Panc1 (cell line): ENCODE measurements around the gene MEX3C. TPM values are rescaled to one million over a fixed set of nuclear protein-coding genes. Genes with fewer than 3 reads are reported as not detected.

Source experiments
- ATAC-seq: fragments of 200-7000 bp; cut with Tn5 transposase; 2 replicates; pipeline ENCODE4 v1.9.1; 2020; ENCODE audit warnings: mild to moderate bottlenecking, moderate library complexity
- BruUV-seq: library from RNA; stranded (reverse); fragments of 400-500 nt; replicated peaks from 2 replicates; lab custom pipeline; 2021; lab: Mats Ljungman, UMichigan
- CTCF ChIA-PET: fragments of 300-600 bp; sonication (Branson Sonifier 250); formaldehyde crosslinking; loops from one replicate; lab custom pipeline; 2022; ENCODE audit warnings: antibody characterized with exemption; lab: Charles Lee
- POLR2A ChIA-PET: fragments of 300-600 bp; sonication (Branson Sonifier 250); formaldehyde crosslinking; loops from one replicate; lab custom pipeline; 2022; ENCODE audit warnings: antibody characterized with exemption; lab: Charles Lee
- DNase-seq: peaks from one replicate; pipeline ENCODE4 v3.0.0-alpha.2; 2010; ENCODE audit warnings: low read depth, low spot score
- H3K27ac ChIP-seq: 2 replicates; pipeline ENCODE4 v1.5.1; 2011; ENCODE audit warnings: mild to moderate bottlenecking, low read length, inconsistent platforms
- H3K27me3 ChIP-seq: fragments of 200-500 bp; sonication (Bioruptor generic); 2 replicates; pipeline ENCODE4 v1.6.0; 2014; ENCODE audit warnings: low read length, inconsistent platforms; ENCODE audit not compliant: control insufficient read depth, insufficient read depth
- H3K36me3 ChIP-seq: fragments of 200-500 bp; sonication (Bioruptor generic); 2 replicates; pipeline ENCODE4 v1.5.1; 2014; ENCODE audit warnings: inconsistent platforms, mild to moderate bottlenecking, low read length, moderate library complexity; ENCODE audit not compliant: control insufficient read depth, insufficient read depth
- H3K4me1 ChIP-seq: 2 replicates; pipeline ENCODE4 v1.5.1; 2011; ENCODE audit warnings: inconsistent platforms, mild to moderate bottlenecking, low read length, moderate library complexity; ENCODE audit not compliant: control insufficient read depth, insufficient read depth
- H3K4me3 ChIP-seq, 2 experiments: 2 replicates each; pipeline ENCODE4 v1.5.1; 2011 to 2012; ENCODE audit warnings: low read depth in 2 of 2, low read length in 2 of 2, mild to moderate bottlenecking in 2 of 2, inconsistent platforms in 1 of 2, moderate library complexity in 1 of 2
- H3K9me3 ChIP-seq: fragments of 200-500 bp; sonication (Bioruptor generic); 2 replicates; pipeline ENCODE4 v1.5.1; 2014; ENCODE audit warnings: low read depth, mild to moderate bottlenecking, inconsistent platforms, low read length, moderate library complexity; ENCODE audit not compliant: control insufficient read depth, insufficient read depth
- POLR2AphosphoS5 ChIP-seq: IDR thresholded peaks from 2 replicates; pipeline ENCODE4 v1.6.1; 2012; ENCODE audit warnings: mild to moderate bottlenecking, low read depth, low read length, moderate library complexity
- SIN3A ChIP-seq: IDR thresholded peaks from 2 replicates; pipeline ENCODE4 v1.6.1; 2012; ENCODE audit warnings: low read depth, mild to moderate bottlenecking, low read length, moderate library complexity, borderline replicate concordance; ENCODE audit not compliant: insufficient read depth
- TCF7L2 ChIP-seq: IDR thresholded peaks from 2 replicates; pipeline ENCODE4 v1.6.1; 2011; ENCODE audit warnings: mild to moderate bottlenecking, low read depth, low read length, inconsistent platforms
- in situ Hi-C: cut with HindIII; loops from 2 replicates; pipeline ENCODE4 v1.10.0; 2016; ENCODE audit warnings: low sequenced_read_pairs, low pct_unique_long_range_greater_than_20kb
- intact Hi-C: fragments of 100-400 bp; cut with micrococcal nuclease; formaldehyde crosslinking; loops from one replicate; pipeline ENCODE4 v1.10.0; 2022; ENCODE audit not compliant: unreplicated experiment
- total RNA-seq: library from RNA; stranded (reverse); gene quantifications from one replicate; pipeline ENCODE4 v1.2.1, GENCODE V29; 2021; ENCODE audit not compliant: unreplicated experiment
- TF ChIP-seq, protein P1 (sequence below), 2 experiments: IDR thresholded peaks; 2 replicates each; pipeline ENCODE4 v1.6.1; 2011 to 2012; ENCODE audit warnings: low read depth in 2 of 2, control low read depth in 1 of 2, low read length in 1 of 2, mild to moderate bottlenecking in 1 of 2, moderate library complexity in 1 of 2; ENCODE audit not compliant: insufficient read depth in 1 of 2
- TF ChIP-seq, protein P2 (sequence below): fragments of 450-650 bp; IDR thresholded peaks from 2 replicates; pipeline ENCODE4 v1.5.1; 2017; ENCODE audit warnings: mild to moderate bottlenecking

Gene MEX3C
- total RNA-seq, 1 experiment from 2014 or later, result 29.0 TPM

DNA sequence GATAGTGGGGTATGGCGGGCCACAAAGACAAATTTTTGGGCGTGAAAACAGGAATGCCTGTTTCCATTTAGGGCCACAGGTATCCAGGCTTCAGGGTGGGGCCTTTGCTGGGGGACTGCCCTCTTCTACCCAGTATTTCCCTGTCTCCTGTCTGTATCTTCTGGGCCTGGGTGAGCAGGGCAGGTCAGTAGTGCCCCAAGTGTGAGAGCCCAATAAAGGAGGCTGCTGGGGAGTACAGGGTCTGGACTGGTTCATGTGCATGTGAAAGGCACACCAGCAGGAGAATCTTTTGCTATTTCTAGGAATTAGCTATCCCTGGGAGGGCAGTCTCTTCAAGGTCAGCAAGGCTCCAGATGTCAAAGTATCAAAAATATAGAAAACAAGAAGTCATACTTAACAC, 71.5 kb downstream of the MEX3C start:
- TF ChIP-seq TCF7L2 (no peak), SIN3A (no peak), POLR2AphosphoS5 (no peak)
- TF ChIP-seq, protein P1, sequence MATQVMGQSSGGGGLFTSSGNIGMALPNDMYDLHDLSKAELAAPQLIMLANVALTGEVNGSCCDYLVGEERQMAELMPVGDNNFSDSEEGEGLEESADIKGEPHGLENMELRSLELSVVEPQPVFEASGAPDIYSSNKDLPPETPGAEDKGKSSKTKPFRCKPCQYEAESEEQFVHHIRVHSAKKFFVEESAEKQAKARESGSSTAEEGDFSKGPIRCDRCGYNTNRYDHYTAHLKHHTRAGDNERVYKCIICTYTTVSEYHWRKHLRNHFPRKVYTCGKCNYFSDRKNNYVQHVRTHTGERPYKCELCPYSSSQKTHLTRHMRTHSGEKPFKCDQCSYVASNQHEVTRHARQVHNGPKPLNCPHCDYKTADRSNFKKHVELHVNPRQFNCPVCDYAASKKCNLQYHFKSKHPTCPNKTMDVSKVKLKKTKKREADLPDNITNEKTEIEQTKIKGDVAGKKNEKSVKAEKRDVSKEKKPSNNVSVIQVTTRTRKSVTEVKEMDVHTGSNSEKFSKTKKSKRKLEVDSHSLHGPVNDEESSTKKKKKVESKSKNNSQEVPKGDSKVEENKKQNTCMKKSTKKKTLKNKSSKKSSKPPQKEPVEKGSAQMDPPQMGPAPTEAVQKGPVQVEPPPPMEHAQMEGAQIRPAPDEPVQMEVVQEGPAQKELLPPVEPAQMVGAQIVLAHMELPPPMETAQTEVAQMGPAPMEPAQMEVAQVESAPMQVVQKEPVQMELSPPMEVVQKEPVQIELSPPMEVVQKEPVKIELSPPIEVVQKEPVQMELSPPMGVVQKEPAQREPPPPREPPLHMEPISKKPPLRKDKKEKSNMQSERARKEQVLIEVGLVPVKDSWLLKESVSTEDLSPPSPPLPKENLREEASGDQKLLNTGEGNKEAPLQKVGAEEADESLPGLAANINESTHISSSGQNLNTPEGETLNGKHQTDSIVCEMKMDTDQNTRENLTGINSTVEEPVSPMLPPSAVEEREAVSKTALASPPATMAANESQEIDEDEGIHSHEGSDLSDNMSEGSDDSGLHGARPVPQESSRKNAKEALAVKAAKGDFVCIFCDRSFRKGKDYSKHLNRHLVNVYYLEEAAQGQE (IDR thresholded peaks at IDR 0.05; ENCODE audit: insufficient read depth in 1 of 2, low read depth in 2 of 2, low read length in 1 of 2), result no peak
- TF ChIP-seq, protein P2, sequence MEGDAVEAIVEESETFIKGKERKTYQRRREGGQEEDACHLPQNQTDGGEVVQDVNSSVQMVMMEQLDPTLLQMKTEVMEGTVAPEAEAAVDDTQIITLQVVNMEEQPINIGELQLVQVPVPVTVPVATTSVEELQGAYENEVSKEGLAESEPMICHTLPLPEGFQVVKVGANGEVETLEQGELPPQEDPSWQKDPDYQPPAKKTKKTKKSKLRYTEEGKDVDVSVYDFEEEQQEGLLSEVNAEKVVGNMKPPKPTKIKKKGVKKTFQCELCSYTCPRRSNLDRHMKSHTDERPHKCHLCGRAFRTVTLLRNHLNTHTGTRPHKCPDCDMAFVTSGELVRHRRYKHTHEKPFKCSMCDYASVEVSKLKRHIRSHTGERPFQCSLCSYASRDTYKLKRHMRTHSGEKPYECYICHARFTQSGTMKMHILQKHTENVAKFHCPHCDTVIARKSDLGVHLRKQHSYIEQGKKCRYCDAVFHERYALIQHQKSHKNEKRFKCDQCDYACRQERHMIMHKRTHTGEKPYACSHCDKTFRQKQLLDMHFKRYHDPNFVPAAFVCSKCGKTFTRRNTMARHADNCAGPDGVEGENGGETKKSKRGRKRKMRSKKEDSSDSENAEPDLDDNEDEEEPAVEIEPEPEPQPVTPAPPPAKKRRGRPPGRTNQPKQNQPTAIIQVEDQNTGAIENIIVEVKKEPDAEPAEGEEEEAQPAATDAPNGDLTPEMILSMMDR, result no peak
- intact Hi-C loops, result no loop called here

More for the DNA sequence above, 71.5 kb downstream of the MEX3C start:
- POLR2A ChIA-PET, result no interaction called here
- ATAC-seq, result no peak
- Histone ChIP-seq H3K9me3 (no peaks in the 10 kb centered on the region), H3K36me3 (no peaks in the 10 kb centered on the region), H3K27me3 (no peaks in the 10 kb centered on the region), H3K4me1 (no peaks in the 10 kb centered on the region), H3K4me3 (no peak overlapping the region), H3K27ac (no peak overlapping the region)
- CTCF ChIA-PET, result no interaction called here
- BruUV-seq, result no TSS peak
- in situ Hi-C loops, result no loop called here
- no peak for DNase-seq

Other genes with a start within 250 kb of the MEX3C start
- 4.6 TPM for gene ELAC1, start 229.6 kb downstream of the MEX3C start, total RNA-seq
- 61.3 TPM for gene SMAD4, start 167.5 kb downstream of the MEX3C start, total RNA-seq